Measurements from ENCODE around the gene PPARGC1A. TPM values are rescaled to one million over a fixed set of nuclear protein-coding genes. Genes with fewer than 3 reads are reported as not detected.

Gene PPARGC1A
- total RNA-seq, 4 donors from 2014 or later: 13.8 to 22.8 (median 17.1) TPM

DNA sequence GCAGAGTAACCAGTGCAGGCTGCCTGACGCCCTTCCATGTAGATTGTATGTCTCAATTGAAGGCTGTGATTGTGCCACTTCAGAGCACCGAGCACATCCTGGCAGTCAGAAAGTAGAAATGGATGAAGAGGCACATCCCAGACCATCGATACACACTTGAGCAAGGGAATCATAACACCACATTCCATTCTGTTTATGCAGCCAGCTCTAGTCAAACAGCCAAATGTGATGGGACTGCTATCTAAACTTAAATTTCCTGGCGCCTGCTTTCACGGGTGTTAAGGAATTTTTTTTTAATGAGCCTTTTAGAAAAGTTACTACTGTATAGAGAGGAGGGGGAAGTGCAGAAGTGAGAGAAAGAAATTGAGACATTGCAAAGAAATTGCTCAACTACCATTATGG lies 84.4 kb downstream of the PPARGC1A start:
- no peaks in the 10 kb centered on the region for H3K27me3 ChIP-seq
- H3K36me3 ChIP-seq: peaks cover 0 to 15% (median 3%) of the 10 kb centered on the region in 4 donors
- intact Hi-C loops (cut with DNase I): no loop called here
- no peak overlapping the region for H3K4me3 ChIP-seq
- H3K27ac ChIP-seq (replicated peaks in 1 of 4): peak overlapping the region; percentile 20 to 45 (median 39)
- peaks cover 0 to 19% (median 8%) of the 10 kb centered on the region in 4 donors for H3K4me1 ChIP-seq
- WGBS: 40% methylated on average over 5 of the region's 5 CpGs
- TF ChIP-seq EP300 (IDR thresholded peaks at IDR 0.05): no peak
- no peak for TF ChIP-seq CTCF (IDR thresholded peaks at IDR 0.05)
- no peak for TF ChIP-seq POLR2A (IDR thresholded peaks at IDR 0.05; ENCODE audit: low read depth)
- TF ChIP-seq POLR2AphosphoS5 (IDR thresholded peaks at IDR 0.05): no peak
- no peak for DNase-seq (ENCODE audit: extremely low spot score)
- H3K9me3 ChIP-seq: no peaks in the 10 kb centered on the region

DNA sequence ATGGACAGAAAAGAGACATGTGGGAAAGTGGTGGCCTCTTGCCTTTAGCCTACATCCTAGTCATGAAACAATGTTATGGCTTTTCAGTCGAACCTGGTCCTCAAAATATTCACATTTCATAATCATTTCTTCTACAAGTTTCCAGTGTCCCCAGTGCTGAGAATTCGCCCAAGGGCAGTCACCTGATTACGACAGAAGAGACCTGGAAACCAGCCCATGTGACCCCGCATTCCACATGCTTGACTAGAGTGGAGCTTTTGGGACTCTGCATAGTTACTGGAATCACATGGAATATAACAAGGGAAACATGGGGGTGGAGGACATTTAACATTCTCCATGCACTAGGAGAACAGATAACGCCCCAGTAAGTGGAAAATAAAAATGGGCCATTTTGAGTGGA lies 100.1 kb downstream of the PPARGC1A start:
- DNase-seq (ENCODE audit: extremely low spot score): no peak

GRCh38 chr4:23788460-23788859 lies 101.4 kb downstream of the PPARGC1A start:
- Histone ChIP-seq H3K4me3 (no peak overlapping the region), H3K36me3 (no peaks in the 10 kb centered on the region), H3K4me1 (peaks cover 4 to 26% (median 13%) of the 10 kb centered on the region in 4 donors), H3K9me3 (peaks cover 0 to 4% (median 0%) of the 10 kb centered on the region in 4 donors), H3K27ac (replicated peaks in 1 of 4) (no peak overlapping the region), H3K27me3 (no peaks in the 10 kb centered on the region)
- no peak for DNase-seq (ENCODE audit: extremely low spot score)
- TF ChIP-seq POLR2AphosphoS5 (IDR thresholded peaks at IDR 0.05): no peak
- no peak for TF ChIP-seq CTCF (IDR thresholded peaks at IDR 0.05)
- TF ChIP-seq POLR2A (IDR thresholded peaks at IDR 0.05; ENCODE audit: low read depth): no peak
- TF ChIP-seq EP300 (IDR thresholded peaks at IDR 0.05): no peak
- intact Hi-C loops (cut with DNase I): no loop called here
- 61% methylated on average over 5 of the region's 5 CpGs for WGBS

More for the DNA sequence above, 100.1 kb downstream of the PPARGC1A start:
- no peaks in the 10 kb centered on the region for H3K27me3 ChIP-seq
- H3K36me3 ChIP-seq: no peaks in the 10 kb centered on the region
- no peak overlapping the region for H3K27ac ChIP-seq (replicated peaks in 1 of 4)
- intact Hi-C loops (cut with DNase I): no loop called here
- no peak for TF ChIP-seq CTCF (IDR thresholded peaks at IDR 0.05)
- TF ChIP-seq POLR2AphosphoS5 (IDR thresholded peaks at IDR 0.05): peak in 1 of 2 donors; percentile 18
- TF ChIP-seq EP300 (IDR thresholded peaks at IDR 0.05): no peak
- peaks cover 4 to 29% (median 14%) of the 10 kb centered on the region in 4 donors for H3K4me1 ChIP-seq
- 66% methylated on average over 5 of the region's 5 CpGs for WGBS
- H3K4me3 ChIP-seq: no peak overlapping the region
- H3K9me3 ChIP-seq: no peaks in the 10 kb centered on the region

DNA sequence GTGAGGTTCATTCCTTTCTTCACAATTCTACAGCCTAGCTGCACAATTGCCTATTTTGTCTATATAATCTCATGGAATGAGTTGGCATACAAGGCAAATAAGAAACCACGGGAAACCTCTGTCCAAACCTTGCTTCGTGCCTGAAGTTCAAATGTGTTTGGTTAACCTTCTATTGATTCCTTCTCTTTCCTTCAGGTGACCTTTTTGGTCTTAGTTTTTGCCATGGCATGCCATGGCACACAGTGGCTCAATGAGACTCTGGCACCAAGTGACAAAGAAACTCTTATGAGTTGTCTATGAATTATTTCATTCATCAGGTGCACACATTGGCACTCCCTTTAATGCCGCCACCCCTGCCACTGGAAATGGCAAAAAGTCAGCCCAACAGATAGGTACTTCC lies 101.8 kb downstream of the PPARGC1A start:
- Histone ChIP-seq H3K27ac (replicated peaks in 1 of 4) (no peak overlapping the region), H3K4me1 (peaks cover 4 to 22% (median 11%) of the 10 kb centered on the region in 4 donors)
- intact Hi-C loops (cut with DNase I): no loop called here

More for the DNA sequence above, 101.8 kb downstream of the PPARGC1A start:
- WGBS: 97% methylated on average over 3 of the region's 3 CpGs
- TF ChIP-seq POLR2A (IDR thresholded peaks at IDR 0.05; ENCODE audit: low read depth) (no peak), EP300 (IDR thresholded peaks at IDR 0.05) (no peak), POLR2AphosphoS5 (IDR thresholded peaks at IDR 0.05) (no peak), CTCF (IDR thresholded peaks at IDR 0.05) (no peak)
- Histone ChIP-seq H3K9me3 (peaks cover 0 to 8% (median 0%) of the 10 kb centered on the region in 4 donors), H3K27me3 (no peaks in the 10 kb centered on the region), H3K4me3 (no peak overlapping the region), H3K36me3 (no peaks in the 10 kb centered on the region)
- no peak for DNase-seq (ENCODE audit: extremely low spot score)
